Epithelial cell of esophagus (primary cell): ENCODE results near the gene UQCRH.
A peak's percentile ranks its signal among the peaks of the same experiment; 100 is the strongest.

ENCODE experiments used
- DNase-seq: peaks from one replicate; pipeline ENCODE4 v3.0.0; 2010; ENCODE audit warnings: low read depth
- H3K4me3 ChIP-seq: 2 replicates; pipeline ENCODE4 v1.5.1; 2011; ENCODE audit warnings: mild to moderate bottlenecking, low read length, control low read depth
- TF ChIP-seq, protein P1 (sequence below): IDR thresholded peaks from 2 replicates; pipeline ENCODE4 v1.5.1; 2011; ENCODE audit warnings: low read depth, mild to moderate bottlenecking, low read length, control low read depth, inconsistent platforms; ENCODE audit not compliant: insufficient read depth; ENCODE audit errors: missing control alignments

The UQCRH gene

DNA sequence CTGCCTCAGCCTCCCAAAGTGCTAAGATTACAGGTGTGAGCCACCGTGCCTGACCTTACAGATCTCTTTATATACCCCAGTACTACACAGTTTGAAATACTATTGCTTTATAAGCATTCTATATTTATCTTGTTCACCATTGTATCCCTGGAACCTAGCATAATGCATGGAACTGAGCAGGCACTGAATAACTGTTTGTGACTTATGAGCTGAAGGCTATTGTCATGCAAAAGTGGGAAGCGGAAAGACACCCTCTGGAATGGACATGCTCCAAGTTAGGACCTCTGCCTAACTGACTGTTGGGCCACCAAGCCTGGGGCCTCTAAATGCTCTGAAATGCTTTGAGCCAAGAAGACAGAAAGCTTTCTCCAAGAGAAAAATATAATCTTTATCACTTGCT lies 8.2 kb upstream of the UQCRH start:
- H3K4me3 ChIP-seq = no peak overlapping the region
- TF ChIP-seq, protein P1, sequence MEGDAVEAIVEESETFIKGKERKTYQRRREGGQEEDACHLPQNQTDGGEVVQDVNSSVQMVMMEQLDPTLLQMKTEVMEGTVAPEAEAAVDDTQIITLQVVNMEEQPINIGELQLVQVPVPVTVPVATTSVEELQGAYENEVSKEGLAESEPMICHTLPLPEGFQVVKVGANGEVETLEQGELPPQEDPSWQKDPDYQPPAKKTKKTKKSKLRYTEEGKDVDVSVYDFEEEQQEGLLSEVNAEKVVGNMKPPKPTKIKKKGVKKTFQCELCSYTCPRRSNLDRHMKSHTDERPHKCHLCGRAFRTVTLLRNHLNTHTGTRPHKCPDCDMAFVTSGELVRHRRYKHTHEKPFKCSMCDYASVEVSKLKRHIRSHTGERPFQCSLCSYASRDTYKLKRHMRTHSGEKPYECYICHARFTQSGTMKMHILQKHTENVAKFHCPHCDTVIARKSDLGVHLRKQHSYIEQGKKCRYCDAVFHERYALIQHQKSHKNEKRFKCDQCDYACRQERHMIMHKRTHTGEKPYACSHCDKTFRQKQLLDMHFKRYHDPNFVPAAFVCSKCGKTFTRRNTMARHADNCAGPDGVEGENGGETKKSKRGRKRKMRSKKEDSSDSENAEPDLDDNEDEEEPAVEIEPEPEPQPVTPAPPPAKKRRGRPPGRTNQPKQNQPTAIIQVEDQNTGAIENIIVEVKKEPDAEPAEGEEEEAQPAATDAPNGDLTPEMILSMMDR = no peak
- no peak for DNase-seq

- TF ChIP-seq, protein P1 = no peak
- no peak overlapping the region for H3K4me3 ChIP-seq
- DNase-seq = no peak
These were observed 5.1 kb upstream of the UQCRH start for GRCh38 chr1:46298387-46298786.

GRCh38 chr1:46300673-46301405 lies 2.7 kb upstream of the UQCRH start:
- H3K4me3 ChIP-seq = peak overlapping the region; percentile 99
- TF ChIP-seq, protein P1 = no peak
- peak; percentile 26 for DNase-seq

GRCh38 chr1:46301406-46301807 lies 2.1 kb upstream of the UQCRH start:
- H3K4me3 ChIP-seq = peak overlapping the region; percentile 99
- TF ChIP-seq, protein P1 = no peak
- DNase-seq = peak; percentile 31

GRCh38 chr1:46301808-46302640 lies 1.5 kb upstream of the UQCRH start:
- H3K4me3 ChIP-seq = peak overlapping the region; percentile 99
- TF ChIP-seq, protein P1 = no peak
- peak; percentile 45 for DNase-seq

GRCh38 chr1:46302641-46303037 lies 859 bp upstream of the UQCRH start:
- TF ChIP-seq, protein P1 = no peak
- H3K4me3 ChIP-seq = peak overlapping the region; percentile 99
- DNase-seq = peak; percentile 18

DNA sequence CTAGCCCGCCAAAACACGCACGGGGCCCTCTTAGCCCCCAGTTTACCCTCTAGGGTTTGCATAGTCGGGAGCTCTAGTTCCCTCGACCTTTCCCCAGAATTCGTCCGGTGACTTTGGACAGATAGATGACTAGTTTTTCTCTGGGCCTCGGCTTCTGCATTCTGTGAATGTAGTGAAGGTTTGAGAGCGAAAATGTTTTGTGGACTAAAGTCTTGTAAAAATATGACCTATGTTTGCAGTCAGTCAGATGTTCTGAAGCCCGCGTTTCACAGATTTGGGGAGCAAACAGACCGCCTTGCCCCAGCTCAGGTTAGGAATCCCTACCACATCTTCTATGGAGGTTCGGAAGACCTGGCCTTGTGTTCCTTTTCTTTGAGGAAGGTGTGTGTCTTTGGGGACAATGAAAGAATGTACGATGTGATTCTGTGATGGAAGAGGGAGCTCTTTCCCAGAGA lies 401 bp downstream of the UQCRH start:
- DNase-seq = peak; percentile 14
- peak overlapping the region; percentile 99 for H3K4me3 ChIP-seq
- TF ChIP-seq, protein P1 = no peak
